Forelimb muscle (tissue), 1 donor: Measurements from ENCODE around the gene LXN. TPM values are rescaled to one million over a fixed set of nuclear protein-coding genes. Genes with fewer than 3 reads are reported as not detected.

Experiments
- polyA plus RNA-seq: library from polyadenylated mRNA; unstranded; fragments of 120-200 nt; gene quantifications from one replicate; pipeline ENCODE4 v1.2.1, GENCODE V29; 2013; ENCODE audit not compliant: insufficient read length

The LXN gene
- polyA plus RNA-seq, 1 donor = 17.1 TPM

Other genes starting within 250 kb of the LXN start
- gene MLF1, start 101.5 kb downstream of the LXN start, polyA plus RNA-seq = 88.4 TPM
- 36.5 TPM for gene GFM1, start 28.1 kb downstream of the LXN start, polyA plus RNA-seq
- gene RARRES1, start 59.8 kb upstream of the LXN start, polyA plus RNA-seq = 2.6 TPM
- 25.1 TPM for gene MFSD1, start 129.4 kb upstream of the LXN start, polyA plus RNA-seq